Measurements from ENCODE around the gene PDE12. TPM values are rescaled to one million over a fixed set of nuclear protein-coding genes. Genes with fewer than 3 reads are reported as not detected.

Gene PDE12
- total RNA-seq, 1 donor: 19.9 TPM

DNA sequence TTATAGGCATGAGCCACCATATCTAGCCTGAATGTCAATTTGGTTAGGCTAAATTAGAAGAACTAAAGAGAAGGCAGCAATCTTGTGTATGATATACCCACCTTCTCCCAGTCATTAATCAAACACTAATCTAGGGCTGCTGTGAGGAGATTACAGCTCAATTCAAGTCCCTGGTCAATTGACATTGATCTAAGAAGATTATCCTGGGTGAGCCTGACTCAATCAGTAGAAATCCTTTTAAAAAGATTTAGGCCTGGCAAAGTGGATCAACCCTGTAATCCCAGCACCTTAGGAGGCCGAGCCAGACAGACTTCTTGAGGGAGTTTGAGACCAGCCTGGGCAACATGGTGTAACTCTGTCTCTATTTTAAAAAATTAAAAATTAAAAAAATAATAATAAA lies 9.5 kb upstream of the PDE12 start:
- TF ChIP-seq, protein P1, sequence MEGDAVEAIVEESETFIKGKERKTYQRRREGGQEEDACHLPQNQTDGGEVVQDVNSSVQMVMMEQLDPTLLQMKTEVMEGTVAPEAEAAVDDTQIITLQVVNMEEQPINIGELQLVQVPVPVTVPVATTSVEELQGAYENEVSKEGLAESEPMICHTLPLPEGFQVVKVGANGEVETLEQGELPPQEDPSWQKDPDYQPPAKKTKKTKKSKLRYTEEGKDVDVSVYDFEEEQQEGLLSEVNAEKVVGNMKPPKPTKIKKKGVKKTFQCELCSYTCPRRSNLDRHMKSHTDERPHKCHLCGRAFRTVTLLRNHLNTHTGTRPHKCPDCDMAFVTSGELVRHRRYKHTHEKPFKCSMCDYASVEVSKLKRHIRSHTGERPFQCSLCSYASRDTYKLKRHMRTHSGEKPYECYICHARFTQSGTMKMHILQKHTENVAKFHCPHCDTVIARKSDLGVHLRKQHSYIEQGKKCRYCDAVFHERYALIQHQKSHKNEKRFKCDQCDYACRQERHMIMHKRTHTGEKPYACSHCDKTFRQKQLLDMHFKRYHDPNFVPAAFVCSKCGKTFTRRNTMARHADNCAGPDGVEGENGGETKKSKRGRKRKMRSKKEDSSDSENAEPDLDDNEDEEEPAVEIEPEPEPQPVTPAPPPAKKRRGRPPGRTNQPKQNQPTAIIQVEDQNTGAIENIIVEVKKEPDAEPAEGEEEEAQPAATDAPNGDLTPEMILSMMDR (IDR thresholded peaks at IDR 0.05; ENCODE audit: extremely low read depth, low read depth, low read length): no peak
- no peaks in the 10 kb centered on the region for H4K20me1 ChIP-seq (ENCODE audit: insufficient read depth, low read length)
- no peaks in the 10 kb centered on the region for H3K4me1 ChIP-seq (ENCODE audit: insufficient read depth, low read length)
- no peak overlapping the region for H2AFZ ChIP-seq (ENCODE audit: low read length)
- no peaks in the 10 kb centered on the region for H3K79me2 ChIP-seq (ENCODE audit: insufficient read depth, low read length)
- no peak overlapping the region for H3K4me2 ChIP-seq (ENCODE audit: insufficient read depth, low read length)
- no peaks in the 10 kb centered on the region for H3K36me3 ChIP-seq (ENCODE audit: insufficient read depth, low read length)
- peaks cover 8% of the 10 kb centered on the region for H3K27me3 ChIP-seq (ENCODE audit: insufficient read depth, low read length)
- DNase-seq (ENCODE audit: insufficient read length, low spot score, missing footprints): no peak
- H3K4me3 ChIP-seq (ENCODE audit: insufficient read depth, low read length): no peak overlapping the region
- no peaks in the 10 kb centered on the region for H3K9me3 ChIP-seq (ENCODE audit: low read depth, low read length)
- no peak overlapping the region for H3K27ac ChIP-seq (ENCODE audit: low read depth, low read length)

DNA sequence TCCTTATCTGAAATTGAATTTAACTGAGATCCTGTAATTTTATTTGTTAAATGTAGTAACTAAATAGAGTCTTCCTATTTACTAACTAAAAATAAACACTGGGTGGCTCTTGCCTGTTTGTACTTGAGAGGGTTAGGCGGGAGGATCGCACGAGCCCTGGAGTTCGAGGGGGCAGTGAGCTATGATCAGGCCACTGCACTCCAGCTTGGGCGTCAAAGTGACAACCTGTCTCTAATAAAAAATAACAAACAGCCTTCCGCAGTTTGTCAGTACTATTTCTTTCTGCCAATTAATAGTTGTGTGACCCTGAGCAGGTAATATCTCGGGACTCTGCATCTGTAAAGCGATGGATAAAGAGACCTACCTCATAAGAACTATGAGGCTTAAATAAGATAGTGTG lies 768 bp upstream of the PDE12 start:
- no peaks in the 10 kb centered on the region for H3K9me3 ChIP-seq (ENCODE audit: low read depth, low read length)
- H3K79me2 ChIP-seq (ENCODE audit: insufficient read depth, low read length): peaks cover 41% of the 10 kb centered on the region
- no peak for DNase-seq (ENCODE audit: insufficient read length, low spot score, missing footprints)
- H4K20me1 ChIP-seq (ENCODE audit: insufficient read depth, low read length): peaks cover 10% of the 10 kb centered on the region
- peak overlapping the region; percentile 86 for H2AFZ ChIP-seq (ENCODE audit: low read length)
- peak overlapping the region; percentile 84 for H3K4me2 ChIP-seq (ENCODE audit: insufficient read depth, low read length)
- H3K27me3 ChIP-seq (ENCODE audit: insufficient read depth, low read length): no peaks in the 10 kb centered on the region
- peaks cover 7% of the 10 kb centered on the region for H3K36me3 ChIP-seq (ENCODE audit: insufficient read depth, low read length)
- peak overlapping the region; percentile 94 for H3K4me3 ChIP-seq (ENCODE audit: insufficient read depth, low read length)
- peaks cover 18% of the 10 kb centered on the region for H3K4me1 ChIP-seq (ENCODE audit: insufficient read depth, low read length)
- TF ChIP-seq, protein P1 (IDR thresholded peaks at IDR 0.05; ENCODE audit: extremely low read depth, low read depth, low read length): no peak
- H3K27ac ChIP-seq (ENCODE audit: low read depth, low read length): peak overlapping the region; percentile 95

DNA sequence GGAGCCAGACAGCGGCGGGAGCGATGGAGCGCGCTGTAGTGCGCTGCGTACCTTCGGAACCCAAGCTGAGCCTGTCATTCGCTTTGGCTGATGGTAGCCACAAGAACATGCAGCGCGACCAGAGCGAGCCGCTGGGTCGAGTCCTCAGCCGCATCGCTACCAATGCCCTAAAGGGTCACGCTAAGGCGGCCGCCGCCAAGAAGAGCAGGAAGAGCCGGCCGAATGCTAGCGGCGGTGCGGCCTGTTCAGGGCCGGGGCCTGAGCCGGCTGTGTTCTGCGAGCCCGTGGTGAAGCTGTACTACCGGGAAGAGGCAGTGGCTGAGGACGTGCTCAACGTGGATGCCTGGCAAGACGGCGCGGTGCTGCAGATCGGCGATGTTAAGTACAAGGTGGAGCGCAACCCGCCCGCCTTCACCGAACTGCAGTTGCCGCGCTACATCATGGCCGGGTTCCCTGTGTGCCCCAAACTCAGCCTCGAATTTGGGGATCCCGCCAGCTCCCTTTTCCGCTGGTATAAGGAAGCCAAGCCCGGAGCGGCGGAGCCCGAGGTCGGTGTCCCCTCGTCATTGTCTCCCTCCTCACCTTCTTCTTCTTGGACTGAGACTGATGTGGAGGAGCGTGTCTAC lies 498 bp downstream of the PDE12 start:
- Histone ChIP-seq H2AFZ (ENCODE audit: low read length) (peak overlapping the region; percentile 86), H3K27ac (ENCODE audit: low read depth, low read length) (peak overlapping the region; percentile 95), H3K4me2 (ENCODE audit: insufficient read depth, low read length) (peak overlapping the region; percentile 84), H3K27me3 (ENCODE audit: insufficient read depth, low read length) (no peaks in the 10 kb centered on the region), H3K4me3 (ENCODE audit: insufficient read depth, low read length) (peak overlapping the region; percentile 94), H4K20me1 (ENCODE audit: insufficient read depth, low read length) (peaks cover 10% of the 10 kb centered on the region), H3K9me3 (ENCODE audit: low read depth, low read length) (no peaks in the 10 kb centered on the region), H3K79me2 (ENCODE audit: insufficient read depth, low read length) (peaks cover 48% of the 10 kb centered on the region), H3K4me1 (ENCODE audit: insufficient read depth, low read length) (peaks cover 18% of the 10 kb centered on the region), H3K36me3 (ENCODE audit: insufficient read depth, low read length) (peaks cover 10% of the 10 kb centered on the region)
- TF ChIP-seq, protein P1 (IDR thresholded peaks at IDR 0.05; ENCODE audit: extremely low read depth, low read depth, low read length): no peak
- DNase-seq (ENCODE audit: insufficient read length, low spot score, missing footprints): peak; percentile 76

DNA sequence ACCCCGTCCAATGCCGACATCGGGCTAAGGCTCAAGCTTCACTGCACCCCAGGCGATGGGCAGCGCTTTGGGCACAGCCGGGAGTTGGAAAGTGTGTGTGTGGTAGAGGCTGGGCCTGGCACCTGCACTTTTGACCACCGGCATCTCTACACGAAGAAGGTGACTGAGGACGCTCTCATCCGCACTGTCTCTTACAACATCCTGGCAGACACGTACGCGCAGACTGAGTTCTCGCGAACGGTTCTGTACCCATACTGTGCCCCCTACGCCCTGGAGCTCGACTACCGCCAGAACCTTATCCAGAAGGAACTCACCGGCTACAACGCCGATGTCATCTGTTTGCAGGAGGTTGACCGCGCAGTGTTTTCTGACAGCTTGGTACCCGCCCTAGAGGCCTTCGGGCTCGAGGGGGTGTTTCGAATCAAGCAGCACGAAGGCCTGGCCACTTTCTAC lies 1.0 kb downstream of the PDE12 start:
- Histone ChIP-seq H3K27me3 (ENCODE audit: insufficient read depth, low read length) (no peaks in the 10 kb centered on the region), H3K9me3 (ENCODE audit: low read depth, low read length) (no peaks in the 10 kb centered on the region), H3K27ac (ENCODE audit: low read depth, low read length) (peak overlapping the region; percentile 95), H3K79me2 (ENCODE audit: insufficient read depth, low read length) (peaks cover 50% of the 10 kb centered on the region), H3K4me3 (ENCODE audit: insufficient read depth, low read length) (peak overlapping the region; percentile 94), H2AFZ (ENCODE audit: low read length) (peak overlapping the region; percentile 86), H3K4me2 (ENCODE audit: insufficient read depth, low read length) (peak overlapping the region; percentile 84), H3K36me3 (ENCODE audit: insufficient read depth, low read length) (peaks cover 10% of the 10 kb centered on the region), H3K4me1 (ENCODE audit: insufficient read depth, low read length) (peaks cover 18% of the 10 kb centered on the region), H4K20me1 (ENCODE audit: insufficient read depth, low read length) (peaks cover 10% of the 10 kb centered on the region)
- TF ChIP-seq, protein P1 (IDR thresholded peaks at IDR 0.05; ENCODE audit: extremely low read depth, low read depth, low read length): no peak
- DNase-seq (ENCODE audit: insufficient read length, low spot score, missing footprints): peak; percentile 79
